Mucosa of descending colon (tissue), 3 donors: ENCODE data around the gene DCTPP1. TPM values are rescaled to one million over a fixed set of nuclear protein-coding genes. Genes with fewer than 3 reads are reported as not detected.
"Not testable (repeated sequence)": the region's sequence is repeated elsewhere in the genome, so short reads cannot be mapped to it uniquely, and the experiment has no call there.

Experiments used
- ATAC-seq: fragments of 200-7000 bp; cut with Tn5 transposase; one replicate; pipeline ENCODE4 v1.9.1; 2020; ENCODE audit warnings: mild to moderate bottlenecking, moderate library complexity
- DNase-seq, 3 donors: peaks; one replicate each; pipeline ENCODE4 v3.0.0-alpha.2; 2020
- H3K36me3 ChIP-seq: fragments of 200-600 bp; one replicate; pipeline ENCODE4 v1.8.0; 2021; ENCODE audit warnings: low read depth, mild to moderate bottlenecking
- H3K4me1 ChIP-seq: fragments of 200-600 bp; one replicate; pipeline ENCODE4 v1.8.0; 2021; ENCODE audit warnings: low read depth, mild to moderate bottlenecking
- H3K4me3 ChIP-seq: fragments of 200-600 bp; one replicate; pipeline ENCODE4 v1.8.0; 2021; ENCODE audit warnings: mild to moderate bottlenecking
- H3K9me3 ChIP-seq: fragments of 200-600 bp; one replicate; pipeline ENCODE4 v1.8.0; 2021; ENCODE audit warnings: mild to moderate bottlenecking
- intact Hi-C, 2 donors: fragments of 100-400 bp; cut with DNase I in 1 of 2; cut with micrococcal nuclease in 1 of 2; formaldehyde crosslinking; loops; one replicate each; pipeline versions ENCODE4 v1.11.0 to v1.11.1; 2022; cut with DNase I, micrococcal nuclease
- total RNA-seq, 3 donors: library from RNA; stranded (reverse); fragmentation: NEBNext Ultra II Directional in 2 of 3; extraction: Animal tissue kit (Norgen Biotek cat#: 25700) in 2 of 3; gene quantifications; one replicate each; pipeline versions ENCODE4 v1.2.1 to v1.2.4, GENCODE V29; 2021 to 2023
- TF ChIP-seq, protein P1 (sequence below): fragments of 200-600 bp; IDR thresholded peaks from one replicate; pipeline ENCODE4 v1.8.0; 2022; ENCODE audit warnings: antibody characterized with exemption, mild to moderate bottlenecking
- donor health status: DM: no; HTN: no; CAD: no; lungs with moderate emphysema.
- donor health status: DM: no; HTN: no; CAD: no.
- donor health status: DM: no; HTN: yes; CAD: no.

DCTPP1 gene
- total RNA-seq, 3 donors from 2014 or later = 43.7 to 95.8 (median 89.1) TPM

DNA sequence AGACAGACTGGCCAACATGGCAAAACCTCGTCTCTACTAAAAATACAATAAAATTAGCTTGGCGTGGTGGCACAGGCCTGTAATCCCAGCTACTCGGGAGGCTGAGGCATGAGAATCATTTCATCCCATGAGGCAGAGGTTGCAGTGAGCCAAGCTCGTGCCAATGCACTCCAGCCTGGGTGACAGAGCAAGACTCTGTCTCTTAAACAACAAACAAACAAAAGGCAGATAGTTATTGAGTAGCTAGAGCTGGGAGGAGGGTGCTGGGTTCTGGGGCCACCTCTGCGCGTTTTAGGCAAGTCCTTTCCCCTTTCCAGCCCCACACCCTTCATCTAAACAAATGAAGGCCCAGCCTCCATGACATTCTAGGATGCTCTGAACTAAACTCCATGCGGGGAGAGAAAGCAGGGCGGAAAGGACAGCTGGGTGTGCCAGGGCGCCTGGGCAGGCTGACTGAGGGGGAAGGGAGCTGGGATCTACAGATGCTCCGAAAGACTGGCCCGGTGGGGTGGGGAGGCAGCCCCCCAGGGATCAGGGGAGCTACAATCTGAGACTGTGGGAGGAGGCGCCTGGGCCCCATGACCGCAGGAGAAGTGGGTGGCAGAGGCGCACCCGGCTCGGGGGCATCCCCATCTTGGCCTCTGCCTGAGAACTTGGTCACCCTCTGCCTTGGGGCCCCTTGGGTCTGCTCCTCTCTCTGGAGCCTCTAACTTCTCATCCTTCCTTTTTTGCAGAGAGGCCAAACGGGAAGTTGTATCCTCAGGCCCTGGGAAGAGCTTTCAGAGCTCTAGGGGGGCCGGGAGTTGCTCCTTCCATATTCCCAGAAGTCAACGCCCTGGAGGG is 43.6 kb upstream of the DCTPP1 start:
- TF ChIP-seq, protein P1, sequence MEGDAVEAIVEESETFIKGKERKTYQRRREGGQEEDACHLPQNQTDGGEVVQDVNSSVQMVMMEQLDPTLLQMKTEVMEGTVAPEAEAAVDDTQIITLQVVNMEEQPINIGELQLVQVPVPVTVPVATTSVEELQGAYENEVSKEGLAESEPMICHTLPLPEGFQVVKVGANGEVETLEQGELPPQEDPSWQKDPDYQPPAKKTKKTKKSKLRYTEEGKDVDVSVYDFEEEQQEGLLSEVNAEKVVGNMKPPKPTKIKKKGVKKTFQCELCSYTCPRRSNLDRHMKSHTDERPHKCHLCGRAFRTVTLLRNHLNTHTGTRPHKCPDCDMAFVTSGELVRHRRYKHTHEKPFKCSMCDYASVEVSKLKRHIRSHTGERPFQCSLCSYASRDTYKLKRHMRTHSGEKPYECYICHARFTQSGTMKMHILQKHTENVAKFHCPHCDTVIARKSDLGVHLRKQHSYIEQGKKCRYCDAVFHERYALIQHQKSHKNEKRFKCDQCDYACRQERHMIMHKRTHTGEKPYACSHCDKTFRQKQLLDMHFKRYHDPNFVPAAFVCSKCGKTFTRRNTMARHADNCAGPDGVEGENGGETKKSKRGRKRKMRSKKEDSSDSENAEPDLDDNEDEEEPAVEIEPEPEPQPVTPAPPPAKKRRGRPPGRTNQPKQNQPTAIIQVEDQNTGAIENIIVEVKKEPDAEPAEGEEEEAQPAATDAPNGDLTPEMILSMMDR = no peak
- Histone ChIP-seq H3K4me1 (no peaks in the 10 kb centered on the region), H3K36me3 (no peaks in the 10 kb centered on the region), H3K9me3 (no peaks in the 10 kb centered on the region), H3K4me3 (no peak overlapping the region)
- intact Hi-C loops = no loop called here
- DNase-seq = peak in 2 of 3 donors; percentile 31 to 62
- peak; percentile 48 for ATAC-seq

DNA sequence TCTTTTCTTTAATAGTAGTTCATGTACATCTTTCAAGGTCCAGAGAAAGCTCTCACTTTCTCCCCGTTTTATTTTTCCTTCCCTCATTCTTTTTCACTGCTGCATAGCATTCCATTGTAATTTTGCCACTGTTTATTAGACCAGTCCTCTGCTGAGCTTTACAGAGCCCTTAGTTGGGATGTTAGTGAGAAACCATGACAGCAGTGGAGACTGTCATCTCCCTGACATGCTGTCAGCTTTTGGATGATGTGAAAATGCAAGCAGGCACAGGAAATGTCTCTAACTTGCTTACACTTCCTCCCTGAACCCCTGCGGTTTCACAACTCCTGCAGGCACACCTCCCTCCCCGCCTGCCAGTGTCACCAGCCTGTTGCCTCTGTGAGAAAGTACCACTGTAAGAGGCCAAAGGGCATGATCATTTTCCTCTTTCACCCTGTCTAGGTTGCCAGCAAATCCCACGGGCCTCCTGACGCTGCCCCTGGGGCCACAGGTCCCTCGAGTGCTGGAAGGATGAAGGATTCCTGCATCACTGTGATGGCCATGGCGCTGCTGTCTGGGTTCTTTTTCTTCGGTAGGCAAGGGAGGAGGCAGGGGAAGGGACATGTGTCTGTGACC is 42.6 kb upstream of the DCTPP1 start, which contains the start of gene ITGAL:
ITGAL (plus strand) TSS at position 415 of the 615 bp plus-strand sequence; CDS start at position 511, 96 bp downstream.
- TF ChIP-seq, protein P1 = no peak
- H3K36me3 ChIP-seq = no peaks in the 10 kb centered on the region
- intact Hi-C loops = no loop called here
- no peaks in the 10 kb centered on the region for H3K4me1 ChIP-seq
- no peak within 1 kb of the TSS for H3K4me3 ChIP-seq
- ATAC-seq (peak; percentile 91), DNase-seq (peak; percentile 58 to 89 (median 61))
- no peaks in the 10 kb centered on the region for H3K9me3 ChIP-seq

DNA sequence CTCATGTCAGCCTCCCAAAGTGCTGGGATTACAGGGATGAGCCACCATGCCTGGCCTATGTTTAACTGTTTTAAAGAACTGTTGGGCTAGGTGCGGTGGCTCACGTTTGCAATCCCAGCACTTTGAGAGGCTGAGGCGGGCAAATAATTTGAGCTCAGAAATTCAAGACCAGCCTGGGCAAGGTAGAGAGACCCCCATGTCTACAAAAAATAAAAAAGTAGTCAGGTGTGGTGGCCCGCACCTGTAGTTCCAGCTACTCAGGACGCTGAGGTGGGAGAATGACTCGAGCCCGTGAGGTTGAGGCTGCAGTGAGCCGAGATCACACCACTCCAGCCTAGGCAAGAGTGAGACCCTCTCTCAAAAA is 40.8 kb upstream of the DCTPP1 start:
- DNase-seq = no peak
- no peaks in the 10 kb centered on the region for H3K9me3 ChIP-seq
- no peaks in the 10 kb centered on the region for H3K4me1 ChIP-seq
- no peak for ATAC-seq
- TF ChIP-seq, protein P1 = no peak
- intact Hi-C loops = no loop called here
- H3K36me3 ChIP-seq = no peaks in the 10 kb centered on the region
- no peak overlapping the region for H3K4me3 ChIP-seq

DNA sequence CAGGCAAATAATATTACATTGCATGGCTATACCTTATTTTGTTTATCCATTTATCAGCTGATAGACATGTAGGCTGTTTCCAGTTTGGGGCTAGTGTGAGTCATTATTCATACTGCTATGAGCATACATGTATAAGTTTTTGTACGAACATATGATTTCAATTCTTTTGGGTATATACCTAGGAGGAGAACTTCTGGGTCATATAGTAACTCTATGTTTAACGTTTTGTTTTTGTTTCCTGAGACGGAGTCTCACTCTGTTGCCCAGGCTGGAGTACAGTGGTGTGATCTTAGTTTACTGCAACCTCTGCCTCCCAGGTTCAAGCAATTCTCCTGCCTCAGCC is 40.3 kb upstream of the DCTPP1 start:
- no peak for ATAC-seq
- Histone ChIP-seq H3K9me3 (no peaks in the 10 kb centered on the region), H3K36me3 (no peaks in the 10 kb centered on the region), H3K4me1 (no peaks in the 10 kb centered on the region), H3K4me3 (no peak overlapping the region)
- TF ChIP-seq, protein P1 = no peak
- intact Hi-C loops = no loop called here
- DNase-seq = no peak

DNA sequence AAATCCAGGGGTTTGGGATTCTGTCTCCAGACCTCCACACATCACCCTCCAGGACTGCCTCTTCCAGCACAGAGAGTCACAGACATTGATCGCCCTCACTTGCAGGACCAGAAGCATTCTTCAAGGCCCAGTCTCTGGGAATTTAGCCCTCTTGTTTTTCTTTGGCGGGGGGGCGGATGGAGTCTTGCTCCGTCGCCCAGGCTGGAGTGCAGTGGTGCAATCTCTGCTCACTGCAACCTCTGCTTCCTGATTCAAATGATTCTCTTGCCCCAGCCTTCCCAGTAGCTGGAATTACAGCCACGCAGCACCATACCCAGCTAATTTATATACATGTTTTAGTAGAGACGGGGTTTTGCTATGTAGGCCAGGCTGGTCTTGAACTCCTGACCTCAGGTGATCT is 34.2 kb upstream of the DCTPP1 start:
- H3K4me1 ChIP-seq = no peaks in the 10 kb centered on the region
- intact Hi-C loops = no loop called here
- ATAC-seq (no peak), DNase-seq (no peak)
- H3K36me3 ChIP-seq = no peaks in the 10 kb centered on the region
- TF ChIP-seq, protein P1 = no peak
- H3K9me3 ChIP-seq = no peaks in the 10 kb centered on the region
- no peak overlapping the region for H3K4me3 ChIP-seq

DNA sequence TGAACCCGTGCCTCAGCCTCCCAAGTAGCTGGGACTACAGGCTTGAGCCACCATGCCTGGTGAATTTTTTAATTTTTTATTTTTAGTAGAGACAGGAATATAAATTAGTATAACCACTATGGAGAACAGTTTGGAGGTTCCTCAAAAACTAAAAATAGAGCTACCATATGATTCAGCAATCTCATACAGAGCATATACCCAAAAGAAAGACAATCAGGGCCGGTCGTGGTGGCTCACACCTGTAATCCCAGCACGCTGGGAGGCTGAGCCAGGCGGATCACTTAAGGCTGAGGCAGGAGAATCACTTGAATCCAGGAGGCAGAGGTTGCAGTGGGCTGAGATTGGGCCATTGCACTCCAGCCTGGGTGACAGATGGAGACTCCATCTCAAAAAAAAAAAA is 31.6 kb upstream of the DCTPP1 start:
- H3K9me3 ChIP-seq, intact Hi-C loops, H3K4me1 ChIP-seq, H3K4me3 ChIP-seq, H3K36me3 ChIP-seq, DNase-seq, ATAC-seq: not testable (repeated sequence)
